ENCODE results near the gene KLHL6.
A peak's percentile ranks its signal among the peaks of the same experiment; 100 is the strongest.

Gene KLHL6

GRCh38 chr3:183592821-183593220, 37.3 kb upstream of the KLHL6 start:
- H3K27me3 ChIP-seq (ENCODE audit: insufficient read depth, poor library complexity, severe bottlenecking), result no peaks in the 10 kb centered on the region
- TF ChIP-seq GABPA (IDR thresholded peaks at IDR 0.05; ENCODE audit: low read depth), result no peak
- no peak for TF ChIP-seq POLR2AphosphoS5 (IDR thresholded peaks at IDR 0.05; ENCODE audit: low read depth)
- no peak for TF ChIP-seq CTCF (IDR thresholded peaks at IDR 0.05; ENCODE audit: insufficient read depth, low read length)
- TF ChIP-seq REST (IDR thresholded peaks at IDR 0.05; ENCODE audit: insufficient replicate concordance, low read depth), result no peak
- TF ChIP-seq SPI1 (IDR thresholded peaks at IDR 0.05; ENCODE audit: borderline replicate concordance, low read depth), result no peak
- H3K4me3 ChIP-seq (replicated peaks; ENCODE audit: insufficient read depth, low read length), result no peak overlapping the region
- no peak overlapping the region for H3K27ac ChIP-seq (replicated peaks)
- DNase-seq (ENCODE audit: low read depth in 1 of 2, low spot score in 1 of 2), result no peak

- no peaks in the 10 kb centered on the region for H3K27me3 ChIP-seq (ENCODE audit: insufficient read depth, poor library complexity, severe bottlenecking)
- H3K27ac ChIP-seq (replicated peaks), result no peak overlapping the region
- peak in 1 of 2 experiments; percentile 15 for DNase-seq (ENCODE audit: low read depth in 1 of 2, low spot score in 1 of 2)
- no peak overlapping the region for H3K4me3 ChIP-seq (replicated peaks; ENCODE audit: insufficient read depth, low read length)
- TF ChIP-seq SPI1 (IDR thresholded peaks at IDR 0.05; ENCODE audit: borderline replicate concordance, low read depth) (peak; percentile 38; the same call in 1 of the 2 replicates), GABPA (IDR thresholded peaks at IDR 0.05; ENCODE audit: low read depth) (no peak)
These were observed 36.5 kb upstream of the KLHL6 start for GRCh38 chr3:183591881-183592521.

GRCh38 chr3:183590442-183590841, 34.9 kb upstream of the KLHL6 start:
- no peak for TF ChIP-seq REST (IDR thresholded peaks at IDR 0.05; ENCODE audit: insufficient replicate concordance, low read depth)
- Histone ChIP-seq H3K27me3 (ENCODE audit: insufficient read depth, poor library complexity, severe bottlenecking) (no peaks in the 10 kb centered on the region), H3K27ac (replicated peaks) (no peak overlapping the region), H3K4me3 (replicated peaks; ENCODE audit: insufficient read depth, low read length) (no peak overlapping the region)
- DNase-seq (ENCODE audit: low read depth in 1 of 2, low spot score in 1 of 2), result no peak

DNA sequence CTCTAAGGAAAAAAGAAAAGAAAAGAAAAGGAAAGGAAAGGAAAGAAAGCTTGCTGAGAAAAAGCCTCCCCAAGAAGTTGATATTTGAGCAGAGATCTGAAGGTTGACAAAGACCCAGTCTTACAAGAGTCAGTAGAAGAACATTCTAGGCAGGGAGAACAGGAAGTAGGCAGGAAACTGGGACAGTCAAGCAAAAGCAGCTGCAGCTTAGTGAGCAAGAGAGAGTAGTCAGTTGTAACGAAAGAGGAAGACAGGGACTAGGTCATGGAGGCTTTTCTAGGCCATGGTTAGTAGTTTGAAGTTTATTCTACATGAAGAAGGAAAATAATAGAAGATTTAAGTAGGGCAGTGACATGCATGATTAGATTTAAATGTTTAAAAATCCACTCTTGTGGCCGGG, 31.8 kb upstream of the KLHL6 start:
- TF ChIP-seq GABPA (IDR thresholded peaks at IDR 0.05; ENCODE audit: low read depth), result no peak
- peak; percentile 82 for TF ChIP-seq SPI1 (IDR thresholded peaks at IDR 0.05; ENCODE audit: borderline replicate concordance, low read depth)
- no peak for TF ChIP-seq POLR2AphosphoS5 (IDR thresholded peaks at IDR 0.05; ENCODE audit: low read depth)
- Histone ChIP-seq H3K27ac (replicated peaks) (peak overlapping the region; percentile 60), H3K27me3 (ENCODE audit: insufficient read depth, poor library complexity, severe bottlenecking) (no peaks in the 10 kb centered on the region), H3K4me3 (replicated peaks; ENCODE audit: insufficient read depth, low read length) (no peak overlapping the region)
- DNase-seq (ENCODE audit: low read depth in 1 of 2, low spot score in 1 of 2), result peak; percentile 68 to 70

- no peak for DNase-seq (ENCODE audit: low read depth in 1 of 2, low spot score in 1 of 2)
- Histone ChIP-seq H3K27ac (replicated peaks) (no peak overlapping the region; the same call in 1 of the 2 replicates), H3K27me3 (ENCODE audit: insufficient read depth, poor library complexity, severe bottlenecking) (no peaks in the 10 kb centered on the region), H3K4me3 (replicated peaks; ENCODE audit: insufficient read depth, low read length) (no peak overlapping the region)
- no peak for TF ChIP-seq GABPA (IDR thresholded peaks at IDR 0.05; ENCODE audit: low read depth)
- no peak for TF ChIP-seq SPI1 (IDR thresholded peaks at IDR 0.05; ENCODE audit: borderline replicate concordance, low read depth)
- no peak for TF ChIP-seq CTCF (IDR thresholded peaks at IDR 0.05; ENCODE audit: insufficient read depth, low read length)
- no peak for TF ChIP-seq POLR2AphosphoS5 (IDR thresholded peaks at IDR 0.05; ENCODE audit: low read depth)
These were observed 31.0 kb upstream of the KLHL6 start for GRCh38 chr3:183586477-183586876.
